Kidney epithelial cell (primary cell): Measurements from ENCODE around the gene ST3GAL4. TPM values are rescaled to one million over a fixed set of nuclear protein-coding genes. Genes with fewer than 3 reads are reported as not detected.
"Not testable (repeated sequence)": the region's sequence is repeated elsewhere in the genome, so short reads cannot be mapped to it uniquely, and the experiment has no call there.

Experiments used
- DNase-seq: peaks from one replicate; pipeline ENCODE4 v3.0.0-alpha.2; 2010; ENCODE audit warnings: low read depth
- H3K27me3 ChIP-seq: 2 replicates; pipeline ENCODE4 v1.6.0; 2011; ENCODE audit warnings: low read length; ENCODE audit not compliant: control insufficient read depth, insufficient read depth
- H3K36me3 ChIP-seq: 2 replicates; pipeline ENCODE4 v1.5.1; 2011; ENCODE audit warnings: low read length; ENCODE audit not compliant: control insufficient read depth, insufficient read depth
- H3K4me3 ChIP-seq: 2 replicates; pipeline ENCODE4 v1.5.1; 2011; ENCODE audit warnings: low read depth, mild to moderate bottlenecking, control low read depth, low read length
- CTCF ChIP-seq: IDR thresholded peaks from 2 replicates; pipeline ENCODE4 v1.5.1; 2011; ENCODE audit warnings: mild to moderate bottlenecking, moderate library complexity, low read length, control low read depth, inconsistent platforms; ENCODE audit not compliant: insufficient read depth, poor library complexity, severe bottlenecking
- total RNA-seq: library from RNA; depleted of rRNA; stranded (reverse); fragments of >200 nt; gene quantifications from 2 replicates; pipeline ENCODE4 v1.2.3, GENCODE V29; 2015

The ST3GAL4 gene
- total RNA-seq, 1 donor from 2014 or later, result 12.7 TPM

GRCh38 chr11:126391286-126391954 lies 35.9 kb downstream of the ST3GAL4 start:
- Histone ChIP-seq H3K36me3 (no peaks in the 10 kb centered on the region), H3K4me3 (no peak overlapping the region), H3K27me3 (no peaks in the 10 kb centered on the region)
- DNase-seq, result no peak
- TF ChIP-seq CTCF, result no peak

- Histone ChIP-seq H3K36me3 (no peaks in the 10 kb centered on the region), H3K27me3 (no peaks in the 10 kb centered on the region), H3K4me3 (no peak overlapping the region)
- TF ChIP-seq CTCF, result no peak
- DNase-seq, result no peak
These were observed 36.6 kb downstream of the ST3GAL4 start for GRCh38 chr11:126391970-126392632.

GRCh38 chr11:126392633-126393013 lies 37.1 kb downstream of the ST3GAL4 start:
- no peaks in the 10 kb centered on the region for H3K36me3 ChIP-seq
- no peak overlapping the region for H3K4me3 ChIP-seq
- H3K27me3 ChIP-seq, result no peaks in the 10 kb centered on the region
- TF ChIP-seq CTCF, result no peak
- DNase-seq, result no peak

GRCh38 chr11:126393143-126393542 lies 37.7 kb downstream of the ST3GAL4 start:
- DNase-seq, result no peak
- no peak for TF ChIP-seq CTCF
- no peaks in the 10 kb centered on the region for H3K36me3 ChIP-seq
- H3K4me3 ChIP-seq, result no peak overlapping the region
- H3K27me3 ChIP-seq, result no peaks in the 10 kb centered on the region

GRCh38 chr11:126394036-126394435 lies 38.5 kb downstream of the ST3GAL4 start:
- DNase-seq, result no peak
- TF ChIP-seq CTCF, result no peak
- Histone ChIP-seq H3K4me3 (no peak overlapping the region), H3K27me3 (no peaks in the 10 kb centered on the region), H3K36me3 (no peaks in the 10 kb centered on the region)

- not testable (repeated sequence) for H3K4me3 ChIP-seq, H3K27me3 ChIP-seq, DNase-seq, H3K36me3 ChIP-seq
These were observed 39.2 kb downstream of the ST3GAL4 start for GRCh38 chr11:126394634-126395072.

- not testable (repeated sequence) for H3K27me3 ChIP-seq, DNase-seq, H3K36me3 ChIP-seq
These were observed 40.3 kb downstream of the ST3GAL4 start for GRCh38 chr11:126395784-126396183.

GRCh38 chr11:126396266-126396665 lies 40.8 kb downstream of the ST3GAL4 start:
- not testable (repeated sequence) for H3K36me3 ChIP-seq, H3K27me3 ChIP-seq, H3K4me3 ChIP-seq, DNase-seq

More at GRCh38 chr11:126395784-126396183, 40.3 kb downstream of the ST3GAL4 start:
- not testable (repeated sequence) for H3K4me3 ChIP-seq
